RWPE1 (cell line): ENCODE measurements around the gene C1RL.

Experiments
- CTCF ChIA-PET: fragments of 350-600 bp; sonication (Branson Sonifier 250); formaldehyde crosslinking; extraction: SDS; loops from one replicate; lab custom pipeline; 2021; lab: Yijun Ruan, JAX
- POLR2A ChIA-PET: fragments of 400-600 bp; formaldehyde crosslinking; extraction: SDS; loops from one replicate; lab custom pipeline; 2020; ENCODE audit warnings: antibody characterized with exemption; ENCODE audit not compliant: low non-redundant PET; lab: Yijun Ruan, JAX
- DNase-seq: peaks from one replicate; pipeline ENCODE4 v3.0.0; 2012; ENCODE audit warnings: low spot score
- H3K27ac ChIP-seq: fragments of 450-650 bp; 2 replicates; pipeline ENCODE4 v1.5.1; 2017
- CTCF ChIP-seq: fragments of 450-650 bp; conservative IDR thresholded peaks from 2 replicates; pipeline ENCODE4 v1.5.1; 2017; ENCODE audit warnings: low read depth, mild to moderate bottlenecking

Gene C1RL

GRCh38 chr12:7141351-7142005 is 32.5 kb upstream of the C1RL start:
- TF ChIP-seq CTCF, result no peak
- no peak overlapping the region for H3K27ac ChIP-seq
- CTCF ChIA-PET, result interaction anchor here (0.6 to 1.5 kb wide), 9 partner anchors 8 to 1749 kb away, joined by 3 to 9 read pairs (median 4); partner anchors contain the start of gene RBP5
- POLR2A ChIA-PET, result no interaction called here
- no peak for DNase-seq

GRCh38 chr12:7139200-7139599 is 30.2 kb upstream of the C1RL start:
- CTCF ChIA-PET, result interaction anchor here (0.7 to 1.2 kb wide), 3 partner anchors 15 to 445 kb away, joined by 3 to 4 read pairs (median 3); no protein-coding TSS in a partner anchor
- H3K27ac ChIP-seq, result no peak overlapping the region
- no peak for TF ChIP-seq CTCF
- no peak for DNase-seq
- POLR2A ChIA-PET, result no interaction called here

GRCh38 chr12:7137908-7138307 is 28.9 kb upstream of the C1RL start:
- no peak for TF ChIP-seq CTCF
- POLR2A ChIA-PET, result no interaction called here
- no peak for DNase-seq
- CTCF ChIA-PET, result interaction anchor here (0.6 kb wide), 2 partner anchors 23 to 25 kb away, joined by 3 read pairs; no protein-coding TSS in a partner anchor
- H3K27ac ChIP-seq, result no peak overlapping the region

GRCh38 chr12:7136676-7137075 is 27.7 kb upstream of the C1RL start:
- no peak overlapping the region for H3K27ac ChIP-seq
- ChIA-PET CTCF (no interaction called here), POLR2A (no interaction called here)
- TF ChIP-seq CTCF, result no peak
- no peak for DNase-seq

- no peak overlapping the region for H3K27ac ChIP-seq
- CTCF ChIA-PET, result interaction anchor here (0.7 to 1.2 kb wide), 2 partner anchors 9 to 27 kb away, joined by 4 read pairs; no protein-coding TSS in a partner anchor
- POLR2A ChIA-PET, result no interaction called here
- DNase-seq, result no peak
- no peak for TF ChIP-seq CTCF
Measured at GRCh38 chr12:7136071-7136470, 27.1 kb upstream of the C1RL start.

GRCh38 chr12:7134396-7135166 is 25.6 kb upstream of the C1RL start:
- POLR2A ChIA-PET, result no interaction called here
- no peak for TF ChIP-seq CTCF
- DNase-seq, result no peak
- H3K27ac ChIP-seq, result no peak overlapping the region
- CTCF ChIA-PET, result no interaction called here
